Glutamatergic neuron (in vitro differentiated cells): Measurements from ENCODE around the gene SIGLEC11. TPM values are rescaled to one million over a fixed set of nuclear protein-coding genes. Genes with fewer than 3 reads are reported as not detected.

Experiments used
- DNase-seq: peaks from one replicate; pipeline ENCODE4 v3.0.0; 2022
- H3K27ac Mint-ChIP-seq: one replicate; pipeline ENCODE4 v1.8.0; 2020; ENCODE audit warnings: mild to moderate bottlenecking, mixed read lengths, inconsistent platforms; ENCODE audit not compliant: unreplicated experiment
- H3K27me3 Mint-ChIP-seq: one replicate; pipeline ENCODE4 v1.8.0; 2020; ENCODE audit warnings: mild to moderate bottlenecking, moderate library complexity, mixed read lengths, inconsistent platforms; ENCODE audit not compliant: unreplicated experiment
- H3K36me3 Mint-ChIP-seq: one replicate; pipeline ENCODE4 v1.8.0; 2020; ENCODE audit warnings: mild to moderate bottlenecking, mixed read lengths, inconsistent platforms; ENCODE audit not compliant: unreplicated experiment
- H3K4me1 Mint-ChIP-seq: one replicate; pipeline ENCODE4 v1.8.0; 2020; ENCODE audit warnings: mild to moderate bottlenecking, low read depth, mixed read lengths, inconsistent platforms; ENCODE audit not compliant: unreplicated experiment
- H3K4me3 Mint-ChIP-seq: one replicate; pipeline ENCODE4 v1.8.0; 2020; ENCODE audit warnings: mild to moderate bottlenecking, mixed read lengths, inconsistent platforms; ENCODE audit not compliant: unreplicated experiment
- H3K9me3 Mint-ChIP-seq: one replicate; pipeline ENCODE4 v1.8.0; 2020; ENCODE audit warnings: mild to moderate bottlenecking, moderate library complexity, mixed read lengths, inconsistent platforms; ENCODE audit not compliant: unreplicated experiment
- total RNA-seq: library from RNA; stranded (reverse); fragmentation: NEBNext Ultra II Directional; extraction: Animal tissue kit (Norgen Biotek cat#: 25700); gene quantifications from one replicate; pipeline ENCODE4 v1.2.1, GENCODE V29; 2021; ENCODE audit not compliant: unreplicated experiment
- TF ChIP-seq, protein P1 (sequence below): fragments of 200-600 bp; sonication (generic); IDR thresholded peaks from one replicate; pipeline ENCODE4 v1.5.0; 2021; ENCODE audit not compliant: partially characterized antibody, unreplicated experiment

SIGLEC11 gene
- total RNA-seq, 1 donor from 2014 or later, result not detected

GRCh38 chr19:50000841-50001557 is 40.0 kb upstream of the SIGLEC11 start:
- H3K36me3 Mint-ChIP-seq, result no peaks in the 10 kb centered on the region
- H3K4me1 Mint-ChIP-seq, result no peaks in the 10 kb centered on the region
- peaks cover 2% of the 10 kb centered on the region for H3K9me3 Mint-ChIP-seq
- TF ChIP-seq, protein P1, sequence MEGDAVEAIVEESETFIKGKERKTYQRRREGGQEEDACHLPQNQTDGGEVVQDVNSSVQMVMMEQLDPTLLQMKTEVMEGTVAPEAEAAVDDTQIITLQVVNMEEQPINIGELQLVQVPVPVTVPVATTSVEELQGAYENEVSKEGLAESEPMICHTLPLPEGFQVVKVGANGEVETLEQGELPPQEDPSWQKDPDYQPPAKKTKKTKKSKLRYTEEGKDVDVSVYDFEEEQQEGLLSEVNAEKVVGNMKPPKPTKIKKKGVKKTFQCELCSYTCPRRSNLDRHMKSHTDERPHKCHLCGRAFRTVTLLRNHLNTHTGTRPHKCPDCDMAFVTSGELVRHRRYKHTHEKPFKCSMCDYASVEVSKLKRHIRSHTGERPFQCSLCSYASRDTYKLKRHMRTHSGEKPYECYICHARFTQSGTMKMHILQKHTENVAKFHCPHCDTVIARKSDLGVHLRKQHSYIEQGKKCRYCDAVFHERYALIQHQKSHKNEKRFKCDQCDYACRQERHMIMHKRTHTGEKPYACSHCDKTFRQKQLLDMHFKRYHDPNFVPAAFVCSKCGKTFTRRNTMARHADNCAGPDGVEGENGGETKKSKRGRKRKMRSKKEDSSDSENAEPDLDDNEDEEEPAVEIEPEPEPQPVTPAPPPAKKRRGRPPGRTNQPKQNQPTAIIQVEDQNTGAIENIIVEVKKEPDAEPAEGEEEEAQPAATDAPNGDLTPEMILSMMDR, result no peak
- DNase-seq, result no peak
- peaks cover 7% of the 10 kb centered on the region for H3K27me3 Mint-ChIP-seq
- no peak overlapping the region for H3K4me3 Mint-ChIP-seq
- H3K27ac Mint-ChIP-seq, result no peak overlapping the region

DNA sequence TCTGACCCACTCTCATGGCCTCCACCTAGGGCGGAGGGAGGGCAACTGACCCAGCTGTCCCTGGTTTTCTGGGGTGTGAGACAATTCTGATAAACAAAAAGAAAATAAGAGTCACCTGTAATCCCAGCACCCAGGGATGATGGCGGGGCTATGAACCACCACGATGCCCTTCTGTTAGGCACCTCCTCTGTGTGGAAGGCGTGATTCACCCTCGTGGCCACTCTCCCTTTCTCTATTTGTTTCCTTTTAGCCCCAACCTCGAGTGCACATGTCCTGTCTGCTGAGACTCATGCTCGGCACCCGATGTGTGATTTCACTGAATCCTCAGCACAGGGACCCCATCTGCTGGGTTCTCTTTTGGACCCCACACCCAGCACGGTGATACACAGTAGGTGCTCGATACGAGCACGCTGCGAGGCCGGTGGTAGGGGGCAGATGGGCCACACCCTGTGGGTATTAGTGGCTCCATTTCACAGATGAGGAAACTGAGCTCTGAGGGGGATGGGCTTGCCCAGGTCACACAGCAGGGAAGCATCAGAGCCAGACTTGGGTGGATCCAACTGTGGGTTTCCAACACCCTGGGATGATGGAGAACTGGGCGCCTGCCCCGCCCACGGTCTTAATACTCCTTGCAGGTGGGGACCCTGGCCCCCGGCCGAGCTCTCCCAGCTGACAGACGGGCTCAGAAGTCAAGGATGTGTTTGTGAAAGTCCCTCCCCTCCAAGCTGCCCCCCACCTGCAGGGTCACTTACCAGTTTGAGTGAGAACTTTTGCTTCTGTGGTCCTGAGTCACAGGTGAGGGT is 39.3 kb upstream of the SIGLEC11 start:
- DNase-seq, result no peak
- Mint-ChIP-seq H3K27me3 (peaks cover 6% of the 10 kb centered on the region), H3K36me3 (no peaks in the 10 kb centered on the region), H3K4me1 (no peaks in the 10 kb centered on the region), H3K4me3 (no peak overlapping the region), H3K9me3 (peaks cover 3% of the 10 kb centered on the region), H3K27ac (no peak overlapping the region)
- TF ChIP-seq, protein P1, result no peak

- TF ChIP-seq, protein P1, result no peak
- H3K9me3 Mint-ChIP-seq, result peaks cover 3% of the 10 kb centered on the region
- no peaks in the 10 kb centered on the region for H3K36me3 Mint-ChIP-seq
- DNase-seq, result no peak
- H3K4me3 Mint-ChIP-seq, result no peak overlapping the region
- H3K4me1 Mint-ChIP-seq, result no peaks in the 10 kb centered on the region
- peaks cover 6% of the 10 kb centered on the region for H3K27me3 Mint-ChIP-seq
- H3K27ac Mint-ChIP-seq, result no peak overlapping the region
Observed at GRCh38 chr19:49999371-50000010, 38.5 kb upstream of the SIGLEC11 start.

DNA sequence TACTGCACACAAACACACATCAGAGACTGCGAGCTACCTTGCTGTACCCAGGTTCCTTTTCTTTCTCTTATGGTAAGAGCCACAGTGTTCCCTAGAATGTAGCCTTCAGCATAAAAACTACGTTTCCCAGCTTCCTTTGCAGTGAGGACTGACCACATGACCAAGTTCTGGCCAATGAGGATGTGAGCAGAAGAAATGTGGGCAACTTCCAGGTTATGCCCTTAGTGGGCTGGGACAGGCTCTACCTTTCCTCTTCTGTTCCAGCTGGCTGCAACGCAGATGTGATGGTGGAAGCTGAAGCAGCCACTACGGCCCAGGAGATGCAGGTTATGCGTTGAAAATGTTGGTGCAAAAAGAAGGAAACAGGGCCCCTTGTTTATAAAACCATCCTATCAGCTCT is 36.7 kb upstream of the SIGLEC11 start:
- no peak overlapping the region for H3K27ac Mint-ChIP-seq
- no peak overlapping the region for H3K4me3 Mint-ChIP-seq
- peaks cover 1% of the 10 kb centered on the region for H3K9me3 Mint-ChIP-seq
- peaks cover 3% of the 10 kb centered on the region for H3K27me3 Mint-ChIP-seq
- H3K4me1 Mint-ChIP-seq, result no peaks in the 10 kb centered on the region
- DNase-seq, result no peak
- H3K36me3 Mint-ChIP-seq, result peaks cover 4% of the 10 kb centered on the region
- TF ChIP-seq, protein P1, result no peak

DNA sequence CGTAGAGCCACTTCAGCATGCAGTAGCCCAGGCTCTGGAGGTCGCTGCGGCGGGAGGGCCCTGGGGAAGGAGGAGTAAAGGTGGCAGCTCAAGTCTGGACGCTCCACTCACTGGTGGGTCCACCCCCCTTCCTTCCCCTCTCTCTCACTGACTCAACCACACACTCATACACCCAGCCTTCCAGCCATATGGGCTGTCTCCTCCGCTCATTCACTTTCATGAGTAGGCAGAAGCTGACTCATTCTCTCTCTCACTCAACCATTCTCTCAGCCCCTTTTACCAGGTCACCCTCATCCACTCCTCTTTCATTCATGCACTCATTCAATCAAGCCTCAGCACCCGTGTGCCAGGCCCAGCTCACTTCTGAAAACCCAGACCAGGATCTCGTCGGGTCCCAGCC is 27.5 kb upstream of the SIGLEC11 start:
- H3K4me3 Mint-ChIP-seq, result no peak overlapping the region
- H3K9me3 Mint-ChIP-seq, result peaks cover 3% of the 10 kb centered on the region
- H3K27ac Mint-ChIP-seq, result no peak overlapping the region
- H3K36me3 Mint-ChIP-seq, result peaks cover 8% of the 10 kb centered on the region
- H3K4me1 Mint-ChIP-seq, result no peaks in the 10 kb centered on the region
- TF ChIP-seq, protein P1, result no peak
- no peak for DNase-seq
- H3K27me3 Mint-ChIP-seq, result peaks cover 6% of the 10 kb centered on the region
